Activated T-cell treated with anti-CD3 and anti-CD28 coated beads for 48 hours (primary cell): ENCODE measurements around the gene LUC7L3.
A peak's percentile ranks its signal among the peaks of the same experiment; 100 is the strongest.

Experiments used
- DNase-seq: peaks from one replicate; pipeline ENCODE4 v3.0.0-alpha.2; 2020; ENCODE audit warnings: low read depth

LUC7L3 gene

GRCh38 chr17:50762177-50762576, 42.8 kb downstream of the LUC7L3 start:
- DNase-seq = no peak

GRCh38 chr17:50763716-50764475, 44.5 kb downstream of the LUC7L3 start:
- DNase-seq = no peak

- no peak for DNase-seq
Measured at GRCh38 chr17:50764734-50765149, 45.3 kb downstream of the LUC7L3 start.

- DNase-seq = no peak
Measured at GRCh38 chr17:50765454-50766221, 46.2 kb downstream of the LUC7L3 start.

- no peak for DNase-seq
Measured at GRCh38 chr17:50766222-50767023, 47.0 kb downstream of the LUC7L3 start.

- DNase-seq = no peak
Measured at GRCh38 chr17:50767030-50767429, 47.6 kb downstream of the LUC7L3 start.

- no peak for DNase-seq
Measured at GRCh38 chr17:50767446-50767845, 48.0 kb downstream of the LUC7L3 start, which contains the start of gene ANKRD40CL. Gene ANKRD40CL (minus strand): TSS chr17:50767518. CDS start chr17:50766913, 605 bp downstream.

GRCh38 chr17:50768346-50768761, 49.0 kb downstream of the LUC7L3 start:
- no peak for DNase-seq

GRCh38 chr17:50769884-50770283, 50.5 kb downstream of the LUC7L3 start:
- no peak for DNase-seq

GRCh38 chr17:50770346-50770745, 50.9 kb downstream of the LUC7L3 start:
- DNase-seq = no peak

- DNase-seq = no peak
Measured at GRCh38 chr17:50771991-50772785, 52.8 kb downstream of the LUC7L3 start.

- DNase-seq = no peak
Measured at GRCh38 chr17:50774225-50774803, 54.9 kb downstream of the LUC7L3 start.

- no peak for DNase-seq
Measured at GRCh38 chr17:50775926-50776325, 56.5 kb downstream of the LUC7L3 start.

GRCh38 chr17:50778471-50778870, 59.1 kb downstream of the LUC7L3 start:
- DNase-seq = no peak

- DNase-seq = no peak
Measured at GRCh38 chr17:50778988-50779387, 59.6 kb downstream of the LUC7L3 start.

GRCh38 chr17:50779747-50780353, 60.4 kb downstream of the LUC7L3 start:
- DNase-seq = peak; percentile 12

GRCh38 chr17:50781167-50781566, 61.8 kb downstream of the LUC7L3 start:
- no peak for DNase-seq

GRCh38 chr17:50783193-50783660, 63.8 kb downstream of the LUC7L3 start:
- DNase-seq = peak; percentile 76

- no peak for DNase-seq
Measured at GRCh38 chr17:50783905-50784304, 64.5 kb downstream of the LUC7L3 start.

GRCh38 chr17:50785126-50785525, 65.7 kb downstream of the LUC7L3 start:
- DNase-seq = no peak
